Mesendoderm (in vitro differentiated cells): Measurements from ENCODE around the gene DSCAML1.

Experiments
- DNase-seq: peaks from one replicate; pipeline ENCODE4 v3.0.0; 2013
- H2AK5ac ChIP-seq: 2 replicates; pipeline ENCODE4 v1.6.1; 2013; ENCODE audit warnings: low read length, inconsistent platforms
- H2BK120ac ChIP-seq: 2 replicates; pipeline ENCODE4 v1.6.1; 2013; ENCODE audit warnings: low read depth, mild to moderate bottlenecking, low read length, moderate library complexity, mixed read lengths
- H2BK15ac ChIP-seq: replicated peaks from 2 replicates; pipeline ENCODE4 v1.6.1; 2013; ENCODE audit warnings: low read depth, mild to moderate bottlenecking, moderate library complexity
- H2BK5ac ChIP-seq: 2 replicates; pipeline ENCODE4 v1.6.1; 2013; ENCODE audit warnings: low read length, inconsistent platforms
- H3K18ac ChIP-seq: 2 replicates; pipeline ENCODE4 v1.6.1; 2013; ENCODE audit warnings: mild to moderate bottlenecking, low read length, mixed read lengths
- H3K23ac ChIP-seq: one replicate; pipeline ENCODE4 v1.6.1; 2013; ENCODE audit warnings: low read length
- H3K27ac ChIP-seq: 2 replicates; pipeline ENCODE4 v1.5.1; 2013; ENCODE audit warnings: low read depth, mild to moderate bottlenecking, inconsistent platforms, low read length, moderate library complexity
- H3K27me3 ChIP-seq: 2 replicates; pipeline ENCODE4 v1.6.1; 2013; ENCODE audit warnings: low read length, control low read depth, mild to moderate bottlenecking, inconsistent platforms; ENCODE audit not compliant: insufficient read depth, poor library complexity
- H3K36me3 ChIP-seq: 2 replicates; pipeline ENCODE4 v1.6.1; 2013; ENCODE audit warnings: low read length, inconsistent platforms; ENCODE audit not compliant: control insufficient read depth, insufficient read depth
- H3K4ac ChIP-seq: one replicate; pipeline ENCODE4 v1.6.1; 2013; ENCODE audit warnings: low read depth, mild to moderate bottlenecking, low read length, moderate library complexity
- H3K4me1 ChIP-seq: 2 replicates; pipeline ENCODE4 v1.6.1; 2013; ENCODE audit warnings: low read depth, low read length, inconsistent platforms; ENCODE audit not compliant: control insufficient read depth
- H3K4me2 ChIP-seq: 2 replicates; pipeline ENCODE4 v1.6.1; 2013; ENCODE audit warnings: low read length
- H3K4me3 ChIP-seq: 2 replicates; pipeline ENCODE4 v1.5.1; 2013; ENCODE audit warnings: mild to moderate bottlenecking, low read length
- H3K56ac ChIP-seq: one replicate; pipeline ENCODE4 v1.6.1; 2013; ENCODE audit warnings: low read length
- H3K79me1 ChIP-seq: 2 replicates; pipeline ENCODE4 v1.6.1; 2013; ENCODE audit warnings: low read length, inconsistent platforms
- H3K79me2 ChIP-seq: 2 replicates; pipeline ENCODE4 v1.6.1; 2013; ENCODE audit warnings: mild to moderate bottlenecking, low read length; ENCODE audit not compliant: control insufficient read depth, insufficient read depth
- H3K9ac ChIP-seq: 2 replicates; pipeline ENCODE4 v1.6.1; 2013; ENCODE audit warnings: low read length, inconsistent platforms
- H4K5ac ChIP-seq: one replicate; pipeline ENCODE4 v1.6.1; 2013; ENCODE audit warnings: low read length
- H4K8ac ChIP-seq: one replicate; pipeline ENCODE4 v1.6.1; 2013; ENCODE audit warnings: low read depth, mild to moderate bottlenecking, control low read depth, low read length, moderate library complexity
- WGBS: extraction: QIAGEN DNeasy Blood & Tissue Kit; methylation state at CpG from one replicate; pipeline ENCODE4 v1.1.7; 2013; ENCODE audit warnings: low lambda C conversion rate, missing lambda C conversion rate; ENCODE audit not compliant: insufficient coverage; ENCODE audit errors: extremely low coverage; 5-methylcytosine and 5-hydroxymethylcytosine counted together

DSCAML1 gene

DNA sequence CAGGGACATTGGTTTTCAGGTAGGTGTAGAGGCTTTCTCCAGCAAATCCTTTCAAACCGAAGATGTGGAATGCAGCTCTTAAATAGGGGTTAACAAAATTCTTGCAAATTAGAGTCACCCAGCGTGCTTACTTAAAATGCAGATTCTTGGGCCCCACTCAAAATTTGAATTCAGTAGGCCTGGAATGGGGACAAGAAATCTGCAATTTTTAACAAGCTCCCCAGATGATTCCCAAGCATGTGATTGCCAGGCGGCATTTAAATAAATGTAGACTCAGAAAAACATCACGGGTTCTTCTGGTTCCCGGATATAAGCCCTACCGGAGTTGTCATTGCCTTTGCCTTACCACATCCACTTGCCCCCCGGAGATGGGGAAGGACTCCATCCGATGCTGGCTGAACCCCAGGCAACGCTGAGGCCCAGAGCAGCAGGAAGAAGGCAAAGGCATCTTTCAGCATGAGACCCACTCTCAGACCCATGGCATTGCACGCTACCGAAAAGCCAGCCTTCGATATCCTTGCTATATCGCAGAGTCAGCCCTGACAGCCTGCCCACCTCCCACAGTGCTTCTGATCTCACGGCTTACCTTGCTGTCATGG lies 134.2 kb downstream of the DSCAML1 start:
- no peak overlapping the region for H3K18ac ChIP-seq
- H3K4me2 ChIP-seq, result no peak overlapping the region
- no peak overlapping the region for H3K56ac ChIP-seq
- H2BK15ac ChIP-seq, result no peak overlapping the region
- DNase-seq, result no peak
- H3K27me3 ChIP-seq, result no peaks in the 10 kb centered on the region
- no peak overlapping the region for H3K23ac ChIP-seq
- H3K27ac ChIP-seq, result no peak overlapping the region
- H3K4me1 ChIP-seq, result peaks cover 4% of the 10 kb centered on the region
- H3K79me2 ChIP-seq, result no peaks in the 10 kb centered on the region
- H3K4ac ChIP-seq, result no peak overlapping the region
- no peak overlapping the region for H4K5ac ChIP-seq
- no peak overlapping the region for H3K4me3 ChIP-seq
- H3K9ac ChIP-seq, result no peak overlapping the region
- H3K36me3 ChIP-seq, result no peaks in the 10 kb centered on the region
- H3K79me1 ChIP-seq, result no peaks in the 10 kb centered on the region
- no peak overlapping the region for H2BK120ac ChIP-seq
- H2AK5ac ChIP-seq, result no peak overlapping the region
- no peak overlapping the region for H2BK5ac ChIP-seq
- H4K8ac ChIP-seq, result no peak overlapping the region
- WGBS, result no CpG with 5 or more reads among the region's 14 CpGs

DNA sequence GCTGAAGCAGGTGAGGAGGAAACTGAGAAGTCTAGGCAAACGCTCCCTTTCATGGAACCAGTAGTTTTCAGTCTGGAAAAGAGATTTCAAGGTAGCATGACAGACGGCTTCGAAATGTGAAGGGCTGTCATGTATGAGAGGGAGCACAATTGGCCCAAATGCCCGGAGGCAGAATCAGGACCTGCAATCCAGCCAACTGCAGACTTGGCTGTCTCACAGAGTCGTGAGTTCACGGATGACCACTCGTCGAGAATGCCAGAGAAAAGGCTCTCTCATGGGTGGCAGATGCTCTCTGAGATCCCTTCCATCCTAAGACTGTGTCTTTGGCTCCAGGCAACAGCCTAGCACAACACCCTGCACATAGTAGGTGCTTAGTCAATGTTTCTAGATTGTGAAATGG lies 134.8 kb downstream of the DSCAML1 start:
- Histone ChIP-seq H2BK120ac (no peak overlapping the region), H3K27me3 (no peaks in the 10 kb centered on the region), H3K4me3 (no peak overlapping the region), H3K27ac (no peak overlapping the region), H4K8ac (no peak overlapping the region), H3K4me1 (peaks cover 4% of the 10 kb centered on the region), H3K36me3 (no peaks in the 10 kb centered on the region), H3K9ac (no peak overlapping the region), H3K79me1 (no peaks in the 10 kb centered on the region), H3K23ac (no peak overlapping the region), H3K4me2 (no peak overlapping the region), H3K56ac (no peak overlapping the region), H4K5ac (no peak overlapping the region), H2BK15ac (no peak overlapping the region), H2AK5ac (no peak overlapping the region), H3K18ac (no peak overlapping the region), H3K79me2 (no peaks in the 10 kb centered on the region), H3K4ac (no peak overlapping the region), H2BK5ac (no peak overlapping the region)
- DNase-seq, result no peak
- no CpG with 5 or more reads among the region's 8 CpGs for WGBS

DNA sequence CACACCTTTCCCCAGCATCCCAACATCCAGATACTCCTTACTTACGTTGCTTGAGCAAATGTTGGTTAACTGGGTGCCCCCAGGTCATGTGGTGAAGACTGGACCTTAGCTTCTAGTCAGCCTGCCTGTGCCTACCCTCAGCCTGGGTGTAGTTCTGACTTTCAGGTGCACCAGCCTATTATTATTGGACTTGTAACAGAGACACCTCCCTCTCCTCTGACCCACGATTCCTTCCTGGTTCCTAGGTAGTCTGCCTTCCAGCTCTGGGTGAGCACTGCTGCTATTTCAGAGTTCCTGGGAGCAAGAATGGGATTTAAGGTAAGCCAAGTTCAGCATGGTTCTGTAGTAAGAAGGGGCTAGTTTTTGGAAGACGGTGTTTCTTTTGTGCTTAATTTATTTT lies 138.2 kb downstream of the DSCAML1 start:
- H4K5ac ChIP-seq, result no peak overlapping the region
- WGBS, result no CpG with 5 or more reads among the region's 3 CpGs
- no peak overlapping the region for H2BK15ac ChIP-seq
- H3K27me3 ChIP-seq, result no peaks in the 10 kb centered on the region
- no peak overlapping the region for H2BK120ac ChIP-seq
- H3K36me3 ChIP-seq, result no peaks in the 10 kb centered on the region
- no peak overlapping the region for H3K56ac ChIP-seq
- DNase-seq, result no peak
- H2BK5ac ChIP-seq, result no peak overlapping the region
- H3K4me1 ChIP-seq, result no peaks in the 10 kb centered on the region
- no peak overlapping the region for H3K4me2 ChIP-seq
- no peak overlapping the region for H2AK5ac ChIP-seq
- no peak overlapping the region for H3K23ac ChIP-seq
- no peak overlapping the region for H3K4me3 ChIP-seq
- H3K18ac ChIP-seq, result no peak overlapping the region
- no peak overlapping the region for H4K8ac ChIP-seq
- no peaks in the 10 kb centered on the region for H3K79me2 ChIP-seq
- no peak overlapping the region for H3K9ac ChIP-seq
- no peak overlapping the region for H3K4ac ChIP-seq
- no peaks in the 10 kb centered on the region for H3K79me1 ChIP-seq
- H3K27ac ChIP-seq, result no peak overlapping the region

DNA sequence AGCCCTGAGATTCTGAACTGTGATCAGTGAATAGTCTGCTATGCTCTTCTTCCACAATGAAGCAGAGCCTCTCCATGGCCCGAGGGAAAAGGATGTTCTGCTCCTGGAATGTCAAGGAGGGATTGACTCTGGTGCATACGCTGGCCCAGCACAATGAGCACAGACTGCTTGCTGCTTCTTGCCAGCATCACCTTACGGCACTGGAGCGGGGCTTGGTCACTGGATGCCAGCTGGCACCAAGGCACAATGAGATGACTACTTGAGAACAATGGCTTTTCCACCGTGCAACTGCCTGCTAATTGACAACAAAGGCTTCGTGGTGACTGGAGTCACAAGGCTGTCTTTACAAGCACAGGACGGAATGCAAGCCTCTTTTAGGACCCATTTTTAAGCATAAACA lies 139.2 kb downstream of the DSCAML1 start:
- WGBS, result no CpG with 5 or more reads among the region's 7 CpGs
- Histone ChIP-seq H3K9ac (no peak overlapping the region), H4K8ac (no peak overlapping the region), H3K79me1 (no peaks in the 10 kb centered on the region), H3K27me3 (no peaks in the 10 kb centered on the region), H3K36me3 (no peaks in the 10 kb centered on the region), H3K4ac (no peak overlapping the region), H3K4me2 (no peak overlapping the region), H2BK120ac (no peak overlapping the region), H2BK5ac (no peak overlapping the region), H3K4me1 (no peaks in the 10 kb centered on the region), H3K4me3 (no peak overlapping the region), H3K27ac (no peak overlapping the region), H3K23ac (no peak overlapping the region), H2AK5ac (no peak overlapping the region), H3K56ac (no peak overlapping the region), H3K18ac (no peak overlapping the region), H4K5ac (no peak overlapping the region), H3K79me2 (no peaks in the 10 kb centered on the region), H2BK15ac (no peak overlapping the region)
- DNase-seq, result peak; percentile 50

DNA sequence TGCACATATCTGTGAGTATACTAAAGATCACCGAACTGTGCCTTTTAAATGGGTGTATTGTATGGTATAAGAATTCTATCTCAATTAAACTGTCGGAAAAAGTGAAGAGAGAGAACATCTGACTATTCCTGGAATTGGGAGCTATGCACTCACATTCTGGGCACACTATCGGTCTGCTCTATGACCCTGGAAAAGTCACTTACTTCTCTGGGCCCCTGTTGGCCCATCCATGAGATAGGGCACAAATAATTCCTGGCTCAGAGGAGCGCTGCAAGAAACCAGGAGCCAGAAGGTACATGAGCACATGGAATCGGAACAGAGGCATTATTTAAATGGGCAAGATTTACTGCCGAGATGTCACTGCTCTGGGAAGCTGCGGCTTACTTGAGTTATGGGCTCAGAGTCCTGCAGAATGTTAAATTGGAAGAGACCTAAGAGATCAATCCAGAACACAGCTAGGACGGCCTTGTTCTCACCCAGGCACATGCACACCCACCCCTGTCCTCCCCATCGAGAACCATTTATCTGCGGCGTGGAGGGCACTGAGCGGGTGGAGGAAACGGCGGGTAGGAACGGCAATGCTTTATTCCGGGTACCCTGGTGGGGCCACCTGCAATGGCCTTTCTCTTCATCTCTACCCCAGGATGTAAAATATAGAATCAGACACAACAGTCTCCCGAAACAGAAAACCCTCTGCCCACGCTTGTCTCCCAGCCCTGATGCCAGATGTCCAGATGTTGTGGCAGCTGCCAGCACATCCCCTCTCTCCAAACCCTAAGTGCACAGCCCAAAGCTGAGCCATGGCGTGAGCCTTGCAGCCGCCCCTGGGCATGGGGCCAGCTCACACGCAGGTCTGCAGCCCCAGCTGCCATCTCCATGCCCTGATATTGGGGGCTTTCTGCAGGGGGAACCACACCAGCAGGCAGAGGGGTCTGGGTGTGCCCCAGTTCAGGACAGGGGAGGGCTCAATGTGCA lies 142.4 kb downstream of the DSCAML1 start:
- Histone ChIP-seq H3K79me1 (no peaks in the 10 kb centered on the region), H3K4ac (no peak overlapping the region), H3K27me3 (no peaks in the 10 kb centered on the region), H3K4me1 (no peaks in the 10 kb centered on the region), H3K4me3 (no peak overlapping the region), H3K27ac (no peak overlapping the region), H2BK5ac (no peak overlapping the region), H3K9ac (no peak overlapping the region), H2BK120ac (no peak overlapping the region), H3K4me2 (no peak overlapping the region), H4K5ac (no peak overlapping the region), H2BK15ac (no peak overlapping the region), H3K18ac (no peak overlapping the region), H3K36me3 (no peaks in the 10 kb centered on the region), H2AK5ac (no peak overlapping the region), H4K8ac (no peak overlapping the region), H3K79me2 (no peaks in the 10 kb centered on the region), H3K56ac (no peak overlapping the region), H3K23ac (no peak overlapping the region)
- DNase-seq, result no peak
- WGBS, result no CpG with 5 or more reads among the region's 21 CpGs
